Ascending aorta (tissue), 2 donors: ENCODE results near the gene EIF2S1. TPM values are rescaled to one million over a fixed set of nuclear protein-coding genes. Genes with fewer than 3 reads are reported as not detected.
"Not testable (repeated sequence)": the region's sequence is repeated elsewhere in the genome, so short reads cannot be mapped to it uniquely, and the experiment has no call there.

Experiments
- DNase-seq, 2 donors: peaks; one replicate each; pipeline ENCODE4 v3.0.0-alpha.2; 2019; ENCODE audit warnings: low spot score in 2 of 2
- H3K27ac ChIP-seq, 2 donors: fragments of 200-600 bp; sonication (generic); one replicate each; pipeline ENCODE4 v1.5.1; 2016 to 2017; ENCODE audit warnings: mild to moderate bottlenecking in 1 of 2
- H3K27me3 ChIP-seq: fragments of 200-600 bp; sonication (generic); one replicate; pipeline ENCODE4 v1.5.1; 2017
- H3K36me3 ChIP-seq, 2 donors: fragments of 200-600 bp; sonication (generic); one replicate each; pipeline ENCODE4 v1.5.1; 2016
- H3K4me1 ChIP-seq, 2 donors: fragments of 200-600 bp; sonication (generic); one replicate each; pipeline ENCODE4 v1.5.1; 2016 to 2017; ENCODE audit warnings: mild to moderate bottlenecking in 1 of 2
- H3K4me3 ChIP-seq, 2 donors: fragments of 200-600 bp; sonication (generic); one replicate each; pipeline ENCODE4 v1.5.1; 2016 to 2017; ENCODE audit warnings: mild to moderate bottlenecking in 1 of 2
- H3K9me3 ChIP-seq, 2 donors: fragments of 200-600 bp; sonication (generic); one replicate each; pipeline ENCODE4 v1.5.1; 2016
- intact Hi-C: fragments of 100-400 bp; cut with DNase I; formaldehyde crosslinking; loops from one replicate; pipeline ENCODE4 v1.15.1; 2023
- total RNA-seq: library from RNA; depleted of rRNA; stranded (reverse); fragments of >200 nt; gene quantifications from one replicate; pipeline ENCODE4 v1.1.0, GENCODE V29; 2016
- TF ChIP-seq, protein P1 (sequence below), 3 experiments: fragments of 200-600 bp in 2 of 3; fragments of 450-650 bp in 1 of 3; sonication (generic) in 2 of 3; IDR thresholded peaks; one replicate each; pipeline ENCODE4 v1.5.1; 2016 to 2019; ENCODE audit warnings: antibody characterized with exemption in 3 of 3, mild to moderate bottlenecking in 1 of 3, moderate library complexity in 1 of 3

Gene EIF2S1
- total RNA-seq, 1 donor from 2014 or later, result 55.1 TPM

DNA sequence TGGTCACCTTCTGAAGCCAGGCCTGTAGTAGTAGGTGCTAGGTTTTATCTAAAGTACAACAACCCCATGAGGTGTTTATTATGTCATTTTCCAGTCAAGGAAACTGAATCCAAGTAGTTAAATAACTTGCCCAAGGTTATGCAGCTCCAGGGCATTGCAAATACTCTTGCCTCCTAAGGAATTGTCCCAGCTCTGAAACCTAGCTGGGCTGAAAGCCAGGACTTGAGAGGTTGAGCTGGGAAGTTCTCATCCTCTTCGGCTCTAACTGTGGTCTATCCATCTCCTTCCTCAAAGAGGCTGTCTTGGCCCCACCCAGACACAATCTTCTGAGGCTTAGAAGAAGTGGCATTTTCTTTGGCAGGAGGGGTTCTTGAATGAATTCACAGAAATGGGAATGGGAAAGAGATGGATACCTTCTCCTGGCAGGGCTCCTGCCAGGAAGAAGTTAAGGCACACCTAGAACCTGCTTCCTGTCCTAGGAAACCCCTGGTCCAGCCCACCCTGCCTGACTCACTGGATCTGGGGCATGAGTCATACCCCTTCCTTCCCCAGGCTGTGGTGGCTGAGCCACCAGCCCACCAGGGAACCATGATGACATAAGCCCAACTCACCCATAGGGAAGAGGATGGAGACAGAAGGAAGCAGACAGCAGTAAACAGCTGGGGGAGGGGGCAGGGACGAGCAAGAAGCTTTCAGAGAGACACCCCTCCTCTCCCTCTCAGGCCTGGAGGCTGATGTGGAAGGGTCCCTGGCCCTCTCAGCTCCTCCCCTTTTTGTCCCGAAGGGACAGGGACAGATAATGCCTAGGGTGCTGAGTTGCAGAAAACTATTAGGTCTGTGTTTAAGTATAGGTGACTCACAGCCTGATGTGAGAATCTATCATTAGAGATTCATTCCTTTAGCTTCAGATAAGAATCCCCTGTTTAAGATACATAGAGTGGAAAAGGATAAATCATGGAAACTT is 54.0 kb downstream of the EIF2S1 start:
- Histone ChIP-seq H3K27me3 (peaks cover 3% of the 10 kb centered on the region), H3K27ac (no peak overlapping the region), H3K36me3 (no peaks in the 10 kb centered on the region), H3K4me1 (no peaks in the 10 kb centered on the region), H3K9me3 (no peaks in the 10 kb centered on the region), H3K4me3 (no peak overlapping the region)
- intact Hi-C loops, result no loop called here
- peak in 1 of 2 donors; percentile 66 for DNase-seq
- TF ChIP-seq, protein P1, sequence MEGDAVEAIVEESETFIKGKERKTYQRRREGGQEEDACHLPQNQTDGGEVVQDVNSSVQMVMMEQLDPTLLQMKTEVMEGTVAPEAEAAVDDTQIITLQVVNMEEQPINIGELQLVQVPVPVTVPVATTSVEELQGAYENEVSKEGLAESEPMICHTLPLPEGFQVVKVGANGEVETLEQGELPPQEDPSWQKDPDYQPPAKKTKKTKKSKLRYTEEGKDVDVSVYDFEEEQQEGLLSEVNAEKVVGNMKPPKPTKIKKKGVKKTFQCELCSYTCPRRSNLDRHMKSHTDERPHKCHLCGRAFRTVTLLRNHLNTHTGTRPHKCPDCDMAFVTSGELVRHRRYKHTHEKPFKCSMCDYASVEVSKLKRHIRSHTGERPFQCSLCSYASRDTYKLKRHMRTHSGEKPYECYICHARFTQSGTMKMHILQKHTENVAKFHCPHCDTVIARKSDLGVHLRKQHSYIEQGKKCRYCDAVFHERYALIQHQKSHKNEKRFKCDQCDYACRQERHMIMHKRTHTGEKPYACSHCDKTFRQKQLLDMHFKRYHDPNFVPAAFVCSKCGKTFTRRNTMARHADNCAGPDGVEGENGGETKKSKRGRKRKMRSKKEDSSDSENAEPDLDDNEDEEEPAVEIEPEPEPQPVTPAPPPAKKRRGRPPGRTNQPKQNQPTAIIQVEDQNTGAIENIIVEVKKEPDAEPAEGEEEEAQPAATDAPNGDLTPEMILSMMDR (IDR thresholded peaks at IDR 0.05), result no peak

DNA sequence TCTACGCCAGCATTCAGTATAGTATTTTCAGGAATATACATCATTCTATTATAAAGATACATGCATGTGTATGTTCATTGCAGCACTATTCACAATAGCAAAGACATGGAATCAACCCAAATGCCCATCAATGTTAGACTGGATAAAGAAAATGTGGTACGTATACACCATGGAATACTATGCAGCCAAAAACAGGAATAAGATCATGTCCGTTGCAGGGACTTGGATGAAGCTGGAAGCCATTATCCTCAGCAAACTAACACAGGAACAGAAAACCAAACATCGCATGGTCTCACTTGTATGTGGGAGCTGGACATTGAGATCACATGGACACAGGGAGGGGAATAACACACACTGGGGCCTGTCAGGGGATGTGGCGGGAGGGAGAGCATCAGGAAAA is 55.5 kb downstream of the EIF2S1 start:
- H3K36me3 ChIP-seq, DNase-seq, H3K9me3 ChIP-seq, H3K4me1 ChIP-seq, H3K27me3 ChIP-seq, H3K4me3 ChIP-seq, intact Hi-C loops, H3K27ac ChIP-seq: not testable (repeated sequence)

DNA sequence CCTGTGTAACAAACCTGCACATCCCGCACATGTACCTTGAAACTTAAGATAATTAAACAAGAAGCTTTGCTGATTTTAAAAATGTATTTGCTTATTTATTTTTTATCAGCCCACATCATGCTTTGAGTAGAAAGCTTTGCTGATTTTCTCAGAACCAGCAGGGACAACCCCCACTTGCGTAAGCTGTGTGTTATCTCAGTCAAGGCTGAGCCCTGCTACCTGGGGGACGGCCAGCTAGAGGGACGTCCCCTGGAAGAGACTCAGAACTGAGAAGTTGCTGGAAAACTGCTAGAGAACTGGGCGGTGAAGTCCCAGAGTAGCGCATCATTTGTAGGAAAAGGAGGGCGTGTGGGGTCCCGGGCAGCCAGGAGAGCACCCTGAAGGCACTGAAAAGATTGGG is 56.0 kb downstream of the EIF2S1 start:
- no peak overlapping the region for H3K4me3 ChIP-seq
- H3K27ac ChIP-seq, result no peak overlapping the region
- no peak for DNase-seq
- intact Hi-C loops, result no loop called here
- H3K36me3 ChIP-seq, result no peaks in the 10 kb centered on the region
- TF ChIP-seq, protein P1 (IDR thresholded peaks at IDR 0.05), result no peak
- no peaks in the 10 kb centered on the region for H3K4me1 ChIP-seq
- no peaks in the 10 kb centered on the region for H3K9me3 ChIP-seq
- peaks cover 3% of the 10 kb centered on the region for H3K27me3 ChIP-seq

DNA sequence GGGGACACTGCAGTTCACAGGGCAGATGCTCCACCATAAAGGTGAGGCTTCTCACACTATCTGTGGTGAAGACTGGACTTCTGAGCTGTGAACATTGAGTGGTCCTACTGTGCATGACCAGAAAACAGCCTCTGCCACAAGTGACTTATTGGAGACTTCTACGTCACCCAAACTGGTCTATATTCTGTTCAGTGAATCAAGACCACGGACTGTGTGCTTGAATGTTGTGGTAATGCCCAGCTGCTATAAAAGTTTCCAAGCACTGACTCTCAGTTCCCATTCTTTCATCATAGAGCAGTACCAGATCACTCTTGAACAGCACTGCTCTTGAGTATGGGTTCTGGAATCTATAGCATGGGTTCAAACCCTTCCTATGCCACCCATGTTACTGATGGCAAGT is 56.7 kb downstream of the EIF2S1 start:
- DNase-seq, result no peak
- intact Hi-C loops, result no loop called here
- no peak overlapping the region for H3K27ac ChIP-seq

DNA sequence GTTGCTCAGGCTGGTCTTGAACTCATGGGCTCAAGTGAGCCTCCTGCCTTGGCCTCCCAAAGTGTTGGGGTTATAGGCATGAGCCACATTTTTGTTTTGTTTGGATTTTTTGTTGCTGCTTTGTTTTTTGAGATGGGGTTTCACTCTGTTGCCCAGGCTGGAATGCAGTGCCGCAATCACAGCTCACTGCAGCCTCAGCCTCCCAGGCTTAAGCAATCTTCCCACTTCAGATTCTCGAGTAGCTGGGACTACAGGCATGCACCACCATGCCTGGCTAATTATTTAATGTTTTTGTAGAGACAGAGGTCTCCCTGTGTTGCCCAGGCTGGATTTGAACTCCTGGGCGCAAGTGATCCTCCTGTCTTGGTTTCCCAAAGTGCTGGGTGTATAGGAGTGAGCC is 57.5 kb downstream of the EIF2S1 start:
- no peak overlapping the region for H3K27ac ChIP-seq
- DNase-seq, result no peak

More for the DNA sequence above, 56.7 kb downstream of the EIF2S1 start:
- Histone ChIP-seq H3K4me1 (no peaks in the 10 kb centered on the region), H3K4me3 (no peak overlapping the region), H3K36me3 (no peaks in the 10 kb centered on the region), H3K9me3 (no peaks in the 10 kb centered on the region), H3K27me3 (peaks cover 3% of the 10 kb centered on the region)
- TF ChIP-seq, protein P1 (IDR thresholded peaks at IDR 0.05), result no peak

More for the DNA sequence above, 57.5 kb downstream of the EIF2S1 start:
- Histone ChIP-seq H3K4me3 (no peak overlapping the region), H3K4me1 (no peaks in the 10 kb centered on the region), H3K27me3 (no peaks in the 10 kb centered on the region), H3K36me3 (no peaks in the 10 kb centered on the region), H3K9me3 (no peaks in the 10 kb centered on the region)
- intact Hi-C loops, result no loop called here
- TF ChIP-seq, protein P1 (IDR thresholded peaks at IDR 0.05), result no peak
